Measurements from ENCODE around the gene ASXL2.

The ASXL2 gene

DNA sequence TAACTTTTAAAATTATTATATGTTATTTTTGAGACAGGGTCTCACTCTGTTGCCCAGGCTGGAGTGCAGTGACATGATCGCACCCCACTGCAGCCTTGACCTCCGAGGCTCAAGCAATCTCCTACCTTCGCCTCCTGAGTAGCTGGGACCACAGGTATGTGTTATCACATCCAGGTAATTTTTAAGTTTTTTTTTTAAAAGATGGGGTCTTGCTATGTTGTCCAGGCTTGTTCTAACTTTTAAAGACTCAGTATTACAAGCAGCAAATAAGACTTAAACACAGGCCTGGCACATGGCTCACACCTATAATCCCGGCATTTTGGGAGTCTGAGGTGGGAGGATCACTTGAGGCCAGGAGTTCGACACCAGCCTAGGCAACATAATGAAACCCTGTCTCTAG is 101.2 kb downstream of the ASXL2 start:
- DNase-seq (ENCODE audit: low read depth in 1 of 2, low spot score in 1 of 2) = no peak
- Histone ChIP-seq H3K27ac (replicated peaks) (no peak overlapping the region), H3K27me3 (ENCODE audit: insufficient read depth, poor library complexity, severe bottlenecking) (no peaks in the 10 kb centered on the region), H3K4me3 (replicated peaks; ENCODE audit: insufficient read depth, low read length) (no peak overlapping the region)
- TF ChIP-seq, protein P1, sequence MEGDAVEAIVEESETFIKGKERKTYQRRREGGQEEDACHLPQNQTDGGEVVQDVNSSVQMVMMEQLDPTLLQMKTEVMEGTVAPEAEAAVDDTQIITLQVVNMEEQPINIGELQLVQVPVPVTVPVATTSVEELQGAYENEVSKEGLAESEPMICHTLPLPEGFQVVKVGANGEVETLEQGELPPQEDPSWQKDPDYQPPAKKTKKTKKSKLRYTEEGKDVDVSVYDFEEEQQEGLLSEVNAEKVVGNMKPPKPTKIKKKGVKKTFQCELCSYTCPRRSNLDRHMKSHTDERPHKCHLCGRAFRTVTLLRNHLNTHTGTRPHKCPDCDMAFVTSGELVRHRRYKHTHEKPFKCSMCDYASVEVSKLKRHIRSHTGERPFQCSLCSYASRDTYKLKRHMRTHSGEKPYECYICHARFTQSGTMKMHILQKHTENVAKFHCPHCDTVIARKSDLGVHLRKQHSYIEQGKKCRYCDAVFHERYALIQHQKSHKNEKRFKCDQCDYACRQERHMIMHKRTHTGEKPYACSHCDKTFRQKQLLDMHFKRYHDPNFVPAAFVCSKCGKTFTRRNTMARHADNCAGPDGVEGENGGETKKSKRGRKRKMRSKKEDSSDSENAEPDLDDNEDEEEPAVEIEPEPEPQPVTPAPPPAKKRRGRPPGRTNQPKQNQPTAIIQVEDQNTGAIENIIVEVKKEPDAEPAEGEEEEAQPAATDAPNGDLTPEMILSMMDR (IDR thresholded peaks at IDR 0.05; ENCODE audit: insufficient read depth, low read length) = no peak
- no peak for TF ChIP-seq POLR2AphosphoS5 (IDR thresholded peaks at IDR 0.05; ENCODE audit: low read depth)
- TF ChIP-seq GABPA (IDR thresholded peaks at IDR 0.05; ENCODE audit: low read depth) = no peak
- TF ChIP-seq SPI1 (IDR thresholded peaks at IDR 0.05; ENCODE audit: borderline replicate concordance, low read depth) = no peak
- TF ChIP-seq, protein P2, sequence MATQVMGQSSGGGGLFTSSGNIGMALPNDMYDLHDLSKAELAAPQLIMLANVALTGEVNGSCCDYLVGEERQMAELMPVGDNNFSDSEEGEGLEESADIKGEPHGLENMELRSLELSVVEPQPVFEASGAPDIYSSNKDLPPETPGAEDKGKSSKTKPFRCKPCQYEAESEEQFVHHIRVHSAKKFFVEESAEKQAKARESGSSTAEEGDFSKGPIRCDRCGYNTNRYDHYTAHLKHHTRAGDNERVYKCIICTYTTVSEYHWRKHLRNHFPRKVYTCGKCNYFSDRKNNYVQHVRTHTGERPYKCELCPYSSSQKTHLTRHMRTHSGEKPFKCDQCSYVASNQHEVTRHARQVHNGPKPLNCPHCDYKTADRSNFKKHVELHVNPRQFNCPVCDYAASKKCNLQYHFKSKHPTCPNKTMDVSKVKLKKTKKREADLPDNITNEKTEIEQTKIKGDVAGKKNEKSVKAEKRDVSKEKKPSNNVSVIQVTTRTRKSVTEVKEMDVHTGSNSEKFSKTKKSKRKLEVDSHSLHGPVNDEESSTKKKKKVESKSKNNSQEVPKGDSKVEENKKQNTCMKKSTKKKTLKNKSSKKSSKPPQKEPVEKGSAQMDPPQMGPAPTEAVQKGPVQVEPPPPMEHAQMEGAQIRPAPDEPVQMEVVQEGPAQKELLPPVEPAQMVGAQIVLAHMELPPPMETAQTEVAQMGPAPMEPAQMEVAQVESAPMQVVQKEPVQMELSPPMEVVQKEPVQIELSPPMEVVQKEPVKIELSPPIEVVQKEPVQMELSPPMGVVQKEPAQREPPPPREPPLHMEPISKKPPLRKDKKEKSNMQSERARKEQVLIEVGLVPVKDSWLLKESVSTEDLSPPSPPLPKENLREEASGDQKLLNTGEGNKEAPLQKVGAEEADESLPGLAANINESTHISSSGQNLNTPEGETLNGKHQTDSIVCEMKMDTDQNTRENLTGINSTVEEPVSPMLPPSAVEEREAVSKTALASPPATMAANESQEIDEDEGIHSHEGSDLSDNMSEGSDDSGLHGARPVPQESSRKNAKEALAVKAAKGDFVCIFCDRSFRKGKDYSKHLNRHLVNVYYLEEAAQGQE (IDR thresholded peaks at IDR 0.05; ENCODE audit: insufficient replicate concordance, low read depth) = no peak

DNA sequence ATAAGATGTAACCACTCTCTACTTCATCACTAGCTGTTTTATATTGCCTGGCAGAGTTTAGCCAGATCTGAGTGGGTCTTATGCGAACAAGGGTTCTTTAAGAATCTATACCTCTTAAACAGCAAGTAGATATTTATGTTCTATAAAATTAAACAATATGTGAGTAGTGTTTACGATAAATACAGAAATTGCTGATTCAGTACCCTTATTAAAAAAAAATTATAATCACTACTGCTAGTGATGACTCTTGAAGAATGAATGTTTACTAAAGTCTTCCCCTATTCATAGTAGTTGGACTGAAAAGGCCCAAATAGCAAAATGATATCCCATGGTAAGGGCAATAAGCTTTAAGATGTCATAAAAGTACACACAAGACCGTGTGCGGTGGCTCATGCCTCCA is 106.2 kb downstream of the ASXL2 start:
- no peak for DNase-seq (ENCODE audit: low read depth in 1 of 2, low spot score in 1 of 2)
- H3K27me3 ChIP-seq (ENCODE audit: insufficient read depth, poor library complexity, severe bottlenecking) = no peaks in the 10 kb centered on the region
- TF ChIP-seq GABPA (IDR thresholded peaks at IDR 0.05; ENCODE audit: low read depth) (no peak), POLR2AphosphoS5 (IDR thresholded peaks at IDR 0.05; ENCODE audit: low read depth) (no peak), SPI1 (IDR thresholded peaks at IDR 0.05; ENCODE audit: borderline replicate concordance, low read depth) (no peak)
- TF ChIP-seq, protein P1 (IDR thresholded peaks at IDR 0.05; ENCODE audit: insufficient read depth, low read length) = no peak
- TF ChIP-seq, protein P2 (IDR thresholded peaks at IDR 0.05; ENCODE audit: insufficient replicate concordance, low read depth) = no peak
- H3K27ac ChIP-seq (replicated peaks) = no peak overlapping the region
- H3K4me3 ChIP-seq (replicated peaks; ENCODE audit: insufficient read depth, low read length) = no peak overlapping the region

DNA sequence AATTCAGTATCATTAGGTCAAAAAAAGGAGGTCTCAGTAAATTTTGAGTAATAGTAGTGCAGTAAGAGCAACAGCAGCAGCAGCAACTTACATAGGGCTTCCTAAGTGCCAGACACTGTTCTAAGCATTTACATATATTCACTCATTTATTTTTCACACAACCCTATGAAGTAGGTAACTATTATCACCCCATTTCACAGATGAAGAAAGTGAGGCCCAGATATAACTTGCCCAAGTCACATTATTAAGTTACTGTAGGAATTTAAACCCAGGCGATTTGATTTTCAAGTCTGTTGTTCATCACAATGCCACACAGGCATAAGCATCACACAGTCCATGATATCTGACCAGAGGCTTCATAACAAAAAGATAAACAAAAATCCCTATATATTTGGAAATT is 114.7 kb downstream of the ASXL2 start:
- DNase-seq (ENCODE audit: low read depth in 1 of 2, low spot score in 1 of 2) = no peak
- H3K27ac ChIP-seq (replicated peaks) = no peak overlapping the region
- no peaks in the 10 kb centered on the region for H3K27me3 ChIP-seq (ENCODE audit: insufficient read depth, poor library complexity, severe bottlenecking)
- H3K4me3 ChIP-seq (replicated peaks; ENCODE audit: insufficient read depth, low read length) = no peak overlapping the region
- no peak for TF ChIP-seq POLR2AphosphoS5 (IDR thresholded peaks at IDR 0.05; ENCODE audit: low read depth)
- no peak for TF ChIP-seq GABPA (IDR thresholded peaks at IDR 0.05; ENCODE audit: low read depth)
- TF ChIP-seq, protein P2 (IDR thresholded peaks at IDR 0.05; ENCODE audit: insufficient replicate concordance, low read depth) = no peak
- no peak for TF ChIP-seq SPI1 (IDR thresholded peaks at IDR 0.05; ENCODE audit: borderline replicate concordance, low read depth)
- TF ChIP-seq, protein P1 (IDR thresholded peaks at IDR 0.05; ENCODE audit: insufficient read depth, low read length) = no peak
